ENCODE data around the gene ATCAY.

DNA sequence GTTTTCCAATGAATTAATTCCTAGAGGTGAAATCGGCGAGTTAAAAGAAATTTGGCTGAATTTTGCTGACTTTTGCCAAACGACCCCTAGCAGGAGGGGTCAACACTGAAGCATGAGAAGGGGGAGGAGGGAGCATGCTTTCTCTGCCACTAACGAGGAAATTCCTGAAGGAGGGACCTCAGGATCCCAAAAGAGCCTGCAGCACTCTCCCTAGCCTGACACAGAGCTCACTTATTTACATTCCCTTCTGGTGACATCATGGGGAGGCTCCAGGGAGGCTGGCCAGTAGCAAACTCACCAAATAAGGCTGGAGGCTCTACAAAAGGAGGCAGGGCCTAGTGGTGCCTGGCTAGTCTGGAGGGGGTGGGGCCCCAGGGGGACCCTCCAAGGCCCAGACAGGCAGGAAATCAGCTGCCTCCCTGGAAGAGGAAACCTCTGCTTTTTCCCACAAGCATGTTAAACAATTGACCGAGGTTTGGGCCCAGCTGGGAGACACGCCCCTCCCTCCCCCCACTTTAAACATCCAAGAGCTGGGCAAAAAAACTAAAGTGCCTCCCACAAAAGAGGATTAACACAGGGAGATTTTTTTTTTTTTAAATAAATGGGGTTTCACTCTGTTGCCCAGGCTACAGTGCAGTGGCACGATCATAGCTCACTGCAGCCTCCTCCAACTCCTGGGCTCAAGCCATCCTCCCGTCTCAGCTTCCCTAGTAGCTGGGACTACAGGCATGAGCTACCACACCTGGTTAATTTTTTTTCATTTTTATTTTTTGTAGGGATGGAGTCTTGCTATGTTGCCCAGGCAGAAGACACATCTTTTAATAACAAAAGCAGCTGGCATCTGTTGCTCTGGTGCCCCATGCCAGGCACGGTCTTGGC lies 88.3 kb downstream of the ATCAY start:
- TF ChIP-seq CTCF (IDR thresholded peaks at IDR 0.05) (no peak), POLR2AphosphoS5 (IDR thresholded peaks at IDR 0.05) (peak; percentile 94)

Measured in gastroesophageal sphincter (tissue), 3 donors.